Measurements from ENCODE around the gene C16orf46. TPM values are rescaled to one million over a fixed set of nuclear protein-coding genes. Genes with fewer than 3 reads are reported as not detected.

The C16orf46 gene
- total RNA-seq, 1 experiment from 2014 or later: 2.0 TPM

DNA sequence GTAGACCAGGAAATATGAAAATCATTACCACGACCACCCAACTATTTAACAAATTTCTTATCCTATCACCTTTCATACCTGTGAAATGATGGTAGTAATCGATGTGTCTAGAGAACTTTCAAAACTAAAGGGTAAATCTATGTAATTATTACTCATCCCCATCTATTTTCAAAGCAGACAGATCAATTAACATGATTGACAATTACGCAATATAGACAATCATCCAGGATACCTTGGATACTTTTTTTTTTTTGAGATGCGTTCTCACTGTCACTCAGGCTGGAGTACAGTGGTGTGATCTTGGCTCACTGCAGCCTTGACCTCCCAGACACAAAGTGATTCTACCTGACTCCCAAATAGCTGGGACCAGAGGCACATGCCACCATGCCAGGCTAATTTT lies 4.0 kb upstream of the C16orf46 start:
- no peaks in the 10 kb centered on the region for H3K9me3 Mint-ChIP-seq
- no peak overlapping the region for H2BK20ac ChIP-seq (ENCODE audit: low read depth, low read length, poor library complexity, severe bottlenecking)
- H2AK5ac ChIP-seq (ENCODE audit: insufficient read length, low read length): no peak overlapping the region
- H3K23ac ChIP-seq (ENCODE audit: insufficient read length, low read depth, low read length): no peak overlapping the region
- no peak overlapping the region for H3K4me2 ChIP-seq (ENCODE audit: insufficient read depth, insufficient read length, low read length)
- no peak overlapping the region for H3K9ac ChIP-seq (ENCODE audit: extremely low read depth, insufficient read length, low read length)
- no peak overlapping the region for H3K4me3 Mint-ChIP-seq
- no peak overlapping the region for H2BK15ac ChIP-seq (ENCODE audit: low read depth, low read length)
- no peak overlapping the region for H3K4ac ChIP-seq (ENCODE audit: low read depth, low read length)
- no peaks in the 10 kb centered on the region for H3K27me3 ChIP-seq (ENCODE audit: insufficient read depth, low read length)
- H3K4me1 ChIP-seq (ENCODE audit: insufficient read depth, low read length): no peaks in the 10 kb centered on the region
- H3K4me1 Mint-ChIP-seq: peaks cover 2 to 3% of the 10 kb centered on the region in 2 experiments; a peak in 1 of 4 replicates
- no peak overlapping the region for H4K8ac ChIP-seq (replicated peaks; ENCODE audit: insufficient read length, low read depth, low read length)
- H3K27me3 Mint-ChIP-seq (ENCODE audit: low read depth): no peaks in the 10 kb centered on the region; the same call in 1 of the 2 replicates
- H3T11ph ChIP-seq (ENCODE audit: low read length): no peak overlapping the region
- H2BK120ac ChIP-seq (ENCODE audit: low read depth, low read length, poor library complexity, severe bottlenecking): no peak overlapping the region
- H2BK5ac ChIP-seq (ENCODE audit: insufficient read length, low read length): no peak overlapping the region
- no peak overlapping the region for H3K56ac ChIP-seq (ENCODE audit: insufficient read length, low read depth, low read length)
- DNase-seq: no peak
- no peak overlapping the region for H2BK12ac ChIP-seq (ENCODE audit: insufficient read length, low read depth, low read length)
- H3K14ac ChIP-seq (ENCODE audit: insufficient read depth, low read length): no peak overlapping the region
- no peak overlapping the region for H3K18ac ChIP-seq (ENCODE audit: insufficient read length, low read depth, low read length)
- no peak overlapping the region for H4K91ac ChIP-seq (ENCODE audit: insufficient read length, low read depth, low read length)
- peaks cover 7 to 24% (median 7%) of the 10 kb centered on the region in 3 experiments; a peak in 5 of 7 replicates for H3K36me3 Mint-ChIP-seq (ENCODE audit: insufficient read depth in 1 of 3, low read depth in 3 of 3)
- H3K79me2 ChIP-seq (ENCODE audit: insufficient read depth, low read length): no peaks in the 10 kb centered on the region
- H3K9me3 ChIP-seq (ENCODE audit: control insufficient read depth, low read depth, low read length): no peaks in the 10 kb centered on the region
- TF ChIP-seq, protein P1, sequence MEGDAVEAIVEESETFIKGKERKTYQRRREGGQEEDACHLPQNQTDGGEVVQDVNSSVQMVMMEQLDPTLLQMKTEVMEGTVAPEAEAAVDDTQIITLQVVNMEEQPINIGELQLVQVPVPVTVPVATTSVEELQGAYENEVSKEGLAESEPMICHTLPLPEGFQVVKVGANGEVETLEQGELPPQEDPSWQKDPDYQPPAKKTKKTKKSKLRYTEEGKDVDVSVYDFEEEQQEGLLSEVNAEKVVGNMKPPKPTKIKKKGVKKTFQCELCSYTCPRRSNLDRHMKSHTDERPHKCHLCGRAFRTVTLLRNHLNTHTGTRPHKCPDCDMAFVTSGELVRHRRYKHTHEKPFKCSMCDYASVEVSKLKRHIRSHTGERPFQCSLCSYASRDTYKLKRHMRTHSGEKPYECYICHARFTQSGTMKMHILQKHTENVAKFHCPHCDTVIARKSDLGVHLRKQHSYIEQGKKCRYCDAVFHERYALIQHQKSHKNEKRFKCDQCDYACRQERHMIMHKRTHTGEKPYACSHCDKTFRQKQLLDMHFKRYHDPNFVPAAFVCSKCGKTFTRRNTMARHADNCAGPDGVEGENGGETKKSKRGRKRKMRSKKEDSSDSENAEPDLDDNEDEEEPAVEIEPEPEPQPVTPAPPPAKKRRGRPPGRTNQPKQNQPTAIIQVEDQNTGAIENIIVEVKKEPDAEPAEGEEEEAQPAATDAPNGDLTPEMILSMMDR (conservative IDR thresholded peaks at IDR 0.05): no peak
- no peak overlapping the region for H4K5ac ChIP-seq (ENCODE audit: insufficient read length, low read depth, low read length)
- no peak overlapping the region for H2AFZ ChIP-seq (ENCODE audit: low read length)
- no peak overlapping the region for H3K27ac Mint-ChIP-seq
- peaks cover 8% of the 10 kb centered on the region for H3K23me2 ChIP-seq (ENCODE audit: insufficient read length, low read depth, low read length, poor library complexity, severe bottlenecking)
- H4K20me1 ChIP-seq (ENCODE audit: control insufficient read depth, insufficient read depth, insufficient read length): no peaks in the 10 kb centered on the region
- H3K79me1 ChIP-seq (ENCODE audit: insufficient read depth, low read depth, low read length, poor library complexity, severe bottlenecking): no peaks in the 10 kb centered on the region
- H3K27ac ChIP-seq (ENCODE audit: insufficient read length, low read depth, low read length): no peak overlapping the region
- WGBS (ENCODE audit: extremely low coverage, insufficient read length, low lambda C conversion rate): no CpG with 5 or more reads among the region's 4 CpGs
